ENCODE results near the gene KDM3A. TPM values are rescaled to one million over a fixed set of nuclear protein-coding genes. Genes with fewer than 3 reads are reported as not detected.

Gene KDM3A
- total RNA-seq, 1 donor from 2014 or later, result 68.1 TPM

GRCh38 chr2:86477349-86477748, 36.2 kb downstream of the KDM3A start:
- no peaks in the 10 kb centered on the region for H3K9me3 Mint-ChIP-seq
- H3K27ac Mint-ChIP-seq, result no peak overlapping the region
- H3K4me1 Mint-ChIP-seq (ENCODE audit: unreplicated experiment), result no peaks in the 10 kb centered on the region
- no peak for DNase-seq (ENCODE audit: extremely low spot score, unreplicated experiment)
- TF ChIP-seq CTCF (conservative IDR thresholded peaks at IDR 0.05), result no peak
- no peaks in the 10 kb centered on the region for H3K27me3 Mint-ChIP-seq
- H3K4me3 Mint-ChIP-seq, result no peak overlapping the region
- peaks cover 29% of the 10 kb centered on the region for H3K36me3 Mint-ChIP-seq

- TF ChIP-seq CTCF (conservative IDR thresholded peaks at IDR 0.05), result no peak
- Mint-ChIP-seq H3K36me3 (peaks cover 36% of the 10 kb centered on the region), H3K9me3 (no peaks in the 10 kb centered on the region), H3K27ac (no peak overlapping the region), H3K4me1 (ENCODE audit: unreplicated experiment) (no peaks in the 10 kb centered on the region), H3K27me3 (no peaks in the 10 kb centered on the region), H3K4me3 (no peak overlapping the region)
- DNase-seq (ENCODE audit: extremely low spot score, unreplicated experiment), result no peak
Measured at GRCh38 chr2:86480105-86480504, 38.9 kb downstream of the KDM3A start.

- no peak for TF ChIP-seq CTCF (conservative IDR thresholded peaks at IDR 0.05)
- DNase-seq (ENCODE audit: extremely low spot score, unreplicated experiment), result no peak
- Mint-ChIP-seq H3K36me3 (peaks cover 42% of the 10 kb centered on the region), H3K27ac (no peak overlapping the region), H3K4me1 (ENCODE audit: unreplicated experiment) (no peaks in the 10 kb centered on the region), H3K27me3 (no peaks in the 10 kb centered on the region), H3K4me3 (no peak overlapping the region), H3K9me3 (no peaks in the 10 kb centered on the region)
Measured at GRCh38 chr2:86482034-86482433, 40.9 kb downstream of the KDM3A start.

GRCh38 chr2:86484385-86484784, 43.2 kb downstream of the KDM3A start:
- H3K27ac Mint-ChIP-seq, result no peak overlapping the region
- peaks cover 52% of the 10 kb centered on the region for H3K36me3 Mint-ChIP-seq
- no peak overlapping the region for H3K4me3 Mint-ChIP-seq
- H3K27me3 Mint-ChIP-seq, result no peaks in the 10 kb centered on the region
- no peak for DNase-seq (ENCODE audit: extremely low spot score, unreplicated experiment)
- H3K4me1 Mint-ChIP-seq (ENCODE audit: unreplicated experiment), result no peaks in the 10 kb centered on the region
- no peak for TF ChIP-seq CTCF (conservative IDR thresholded peaks at IDR 0.05)
- H3K9me3 Mint-ChIP-seq, result no peaks in the 10 kb centered on the region

GRCh38 chr2:86485103-86485502, 43.9 kb downstream of the KDM3A start:
- Mint-ChIP-seq H3K4me1 (ENCODE audit: unreplicated experiment) (no peaks in the 10 kb centered on the region), H3K36me3 (peaks cover 58% of the 10 kb centered on the region), H3K27ac (no peak overlapping the region), H3K27me3 (no peaks in the 10 kb centered on the region), H3K9me3 (no peaks in the 10 kb centered on the region), H3K4me3 (no peak overlapping the region)
- no peak for DNase-seq (ENCODE audit: extremely low spot score, unreplicated experiment)
- TF ChIP-seq CTCF (conservative IDR thresholded peaks at IDR 0.05), result no peak

GRCh38 chr2:86485802-86486201, 44.6 kb downstream of the KDM3A start:
- no peak for DNase-seq (ENCODE audit: extremely low spot score, unreplicated experiment)
- Mint-ChIP-seq H3K9me3 (no peaks in the 10 kb centered on the region), H3K36me3 (peaks cover 62% of the 10 kb centered on the region), H3K27ac (no peak overlapping the region), H3K4me3 (no peak overlapping the region), H3K27me3 (no peaks in the 10 kb centered on the region), H3K4me1 (ENCODE audit: unreplicated experiment) (no peaks in the 10 kb centered on the region)
- TF ChIP-seq CTCF (conservative IDR thresholded peaks at IDR 0.05), result no peak

Measured in type B pancreatic cell (in vitro differentiated cells).